Measurements from ENCODE around the gene FUT8.

The FUT8 gene

DNA sequence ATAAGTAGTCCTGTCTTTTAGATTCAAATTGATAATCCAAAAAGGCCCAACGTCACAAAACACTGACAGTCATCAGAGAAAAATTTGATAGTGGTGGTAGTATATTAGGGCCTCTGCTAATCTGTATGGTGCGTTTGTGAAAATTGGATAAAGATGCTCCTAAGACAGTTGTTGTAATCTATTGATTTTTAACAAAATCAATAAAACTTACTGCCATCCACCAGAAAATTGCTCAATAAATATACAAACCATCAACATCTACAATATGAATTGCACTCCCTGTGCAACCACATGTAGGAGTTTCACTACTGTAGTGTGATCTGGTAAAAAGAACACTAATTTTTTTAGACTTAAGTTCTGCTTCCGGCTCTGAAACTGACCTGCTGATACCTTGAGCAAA lies 336.8 kb downstream of the FUT8 start:
- H3K4me3 ChIP-seq (ENCODE audit: low read length in 2 of 2) = no peak overlapping the region
- H3K23ac ChIP-seq (ENCODE audit: low read depth, low read length, poor library complexity) = no peak overlapping the region
- H2AFZ ChIP-seq (ENCODE audit: low read length) = no peak overlapping the region
- H3K27me3 ChIP-seq (ENCODE audit: control insufficient read depth in 3 of 3, insufficient read depth in 3 of 3, low read depth in 1 of 3, low read length in 3 of 3) = no peaks in the 10 kb centered on the region
- DNase-seq (ENCODE audit: low spot score) = no peak
- H2BK5ac ChIP-seq (ENCODE audit: low read length) = no peak overlapping the region
- no peaks in the 10 kb centered on the region for H3K36me3 ChIP-seq (replicated peaks in 1 of 2; ENCODE audit: control insufficient read depth in 2 of 2, insufficient read depth in 2 of 2, low read length in 2 of 2)
- H2BK12ac ChIP-seq (ENCODE audit: low read length) = no peak overlapping the region
- H3K4ac ChIP-seq (ENCODE audit: low read length) = no peak overlapping the region
- H4K91ac ChIP-seq (ENCODE audit: low read depth, low read length, poor library complexity) = no peak overlapping the region
- no peak overlapping the region for H3K18ac ChIP-seq (ENCODE audit: low read length)
- H3K14ac ChIP-seq (ENCODE audit: low read length) = no peak overlapping the region
- no peak overlapping the region for H3K27ac ChIP-seq (replicated peaks; ENCODE audit: low read length)
- H3K9me3 ChIP-seq (replicated peaks in 1 of 2; ENCODE audit: control insufficient read depth in 2 of 2, insufficient read depth in 1 of 2, low read depth in 1 of 2, low read length in 2 of 2) = no peaks in the 10 kb centered on the region
- H2BK15ac ChIP-seq (ENCODE audit: low read length) = no peak overlapping the region
- H3K9ac ChIP-seq (ENCODE audit: low read depth, low read length, poor library complexity) = no peak overlapping the region
- no peak overlapping the region for H2BK120ac ChIP-seq (ENCODE audit: low read depth, low read length)
- no peak overlapping the region for H3K4me2 ChIP-seq (ENCODE audit: insufficient read depth, low read length, poor library complexity, severe bottlenecking)
- no peaks in the 10 kb centered on the region for H3K79me1 ChIP-seq (ENCODE audit: low read depth, low read length)
- no CpG with 5 or more reads among the region's 3 CpGs for whole genome bisulfite sequencing, 2 donors (ENCODE audit: extremely low coverage in 2 of 2, insufficient read length in 2 of 2, insufficient replicate concordance in 1 of 2)
- H2AK5ac ChIP-seq (ENCODE audit: low read depth, low read length) = no peak overlapping the region
- H3K4me1 ChIP-seq (ENCODE audit: control insufficient read depth in 2 of 2, insufficient read depth in 1 of 2, low read depth in 1 of 2, low read length in 2 of 2) = peaks cover 0 to 5% of the 10 kb centered on the region in 2 donors
- no peak overlapping the region for H4K8ac ChIP-seq (ENCODE audit: low read depth, low read length)

DNA sequence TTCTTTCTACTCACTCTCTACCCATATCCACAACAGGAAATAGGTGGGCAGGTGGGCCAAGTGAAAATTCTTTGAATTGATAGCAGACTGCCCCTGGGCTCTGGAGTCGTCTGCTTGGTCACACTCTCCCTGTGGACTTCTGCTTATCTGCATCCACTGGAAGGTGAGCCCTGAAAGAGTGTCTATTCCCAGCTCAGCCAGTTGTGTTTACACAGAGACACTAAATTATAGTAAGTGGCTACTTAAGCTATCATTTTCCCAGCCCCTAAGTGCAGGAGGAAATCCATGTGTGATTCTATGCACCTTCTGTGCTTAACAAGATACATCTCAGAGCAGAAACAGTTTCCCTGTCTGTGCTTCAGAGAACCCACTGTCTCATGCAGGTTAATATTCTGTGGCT lies 338.4 kb downstream of the FUT8 start:
- WGBS, 2 donors (ENCODE audit: extremely low coverage in 2 of 2, insufficient read length in 2 of 2, insufficient replicate concordance in 1 of 2) = no CpG with 5 or more reads among the region's 1 CpG
- no peak overlapping the region for H3K9ac ChIP-seq (ENCODE audit: low read depth, low read length, poor library complexity)
- H3K4me3 ChIP-seq (ENCODE audit: low read length in 2 of 2) = no peak overlapping the region
- no peaks in the 10 kb centered on the region for H3K9me3 ChIP-seq (replicated peaks in 1 of 2; ENCODE audit: control insufficient read depth in 2 of 2, insufficient read depth in 1 of 2, low read depth in 1 of 2, low read length in 2 of 2)
- no peak overlapping the region for H3K27ac ChIP-seq (replicated peaks; ENCODE audit: low read length)
- H3K4me2 ChIP-seq (ENCODE audit: insufficient read depth, low read length, poor library complexity, severe bottlenecking) = no peak overlapping the region
- no peak overlapping the region for H4K8ac ChIP-seq (ENCODE audit: low read depth, low read length)
- no peak for DNase-seq (ENCODE audit: low spot score)
- H2BK12ac ChIP-seq (ENCODE audit: low read length) = no peak overlapping the region
- no peaks in the 10 kb centered on the region for H3K27me3 ChIP-seq (ENCODE audit: control insufficient read depth in 3 of 3, insufficient read depth in 3 of 3, low read depth in 1 of 3, low read length in 3 of 3)
- no peaks in the 10 kb centered on the region for H3K36me3 ChIP-seq (replicated peaks in 1 of 2; ENCODE audit: control insufficient read depth in 2 of 2, insufficient read depth in 2 of 2, low read length in 2 of 2)
- no peak overlapping the region for H2AK5ac ChIP-seq (ENCODE audit: low read depth, low read length)
- H2AFZ ChIP-seq (ENCODE audit: low read length) = peak overlapping the region; percentile 9
- no peak overlapping the region for H3K14ac ChIP-seq (ENCODE audit: low read length)
- H2BK120ac ChIP-seq (ENCODE audit: low read depth, low read length) = no peak overlapping the region
- no peak overlapping the region for H2BK15ac ChIP-seq (ENCODE audit: low read length)
- no peak overlapping the region for H2BK5ac ChIP-seq (ENCODE audit: low read length)
- no peak overlapping the region for H3K18ac ChIP-seq (ENCODE audit: low read length)
- no peaks in the 10 kb centered on the region for H3K79me1 ChIP-seq (ENCODE audit: low read depth, low read length)
- H4K91ac ChIP-seq (ENCODE audit: low read depth, low read length, poor library complexity) = no peak overlapping the region
- H3K4ac ChIP-seq (ENCODE audit: low read length) = no peak overlapping the region
- H3K23ac ChIP-seq (ENCODE audit: low read depth, low read length, poor library complexity) = no peak overlapping the region
- peaks cover 0 to 3% of the 10 kb centered on the region in 2 donors for H3K4me1 ChIP-seq (ENCODE audit: control insufficient read depth in 2 of 2, insufficient read depth in 1 of 2, low read depth in 1 of 2, low read length in 2 of 2)

DNA sequence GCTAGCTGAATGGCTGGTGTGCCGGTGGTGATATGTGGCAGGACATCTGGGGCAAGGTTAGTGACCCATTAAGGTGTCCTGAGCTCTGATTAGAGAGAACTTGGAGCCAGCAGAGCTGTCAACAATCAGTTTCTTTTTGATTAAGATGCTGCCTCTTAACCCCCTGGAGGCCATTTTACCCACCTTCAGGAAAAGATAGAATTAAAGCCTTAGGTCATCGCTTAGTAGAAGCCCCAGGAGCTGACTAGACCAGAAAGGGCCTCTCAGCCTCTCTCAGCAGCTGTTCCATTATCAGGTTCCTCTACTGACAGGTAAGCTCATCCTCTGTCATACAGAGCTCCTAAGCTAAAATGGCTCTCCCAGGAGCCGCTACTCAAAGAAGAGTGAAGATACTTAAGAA lies 339.0 kb downstream of the FUT8 start:
- no peaks in the 10 kb centered on the region for H3K27me3 ChIP-seq (ENCODE audit: control insufficient read depth in 3 of 3, insufficient read depth in 3 of 3, low read depth in 1 of 3, low read length in 3 of 3)
- H3K23ac ChIP-seq (ENCODE audit: low read depth, low read length, poor library complexity) = no peak overlapping the region
- DNase-seq (ENCODE audit: low spot score) = no peak
- H3K9me3 ChIP-seq (replicated peaks in 1 of 2; ENCODE audit: control insufficient read depth in 2 of 2, insufficient read depth in 1 of 2, low read depth in 1 of 2, low read length in 2 of 2) = no peaks in the 10 kb centered on the region
- no peak overlapping the region for H4K91ac ChIP-seq (ENCODE audit: low read depth, low read length, poor library complexity)
- H2AFZ ChIP-seq (ENCODE audit: low read length) = peak overlapping the region; percentile 9
- H3K36me3 ChIP-seq (replicated peaks in 1 of 2; ENCODE audit: control insufficient read depth in 2 of 2, insufficient read depth in 2 of 2, low read length in 2 of 2) = no peaks in the 10 kb centered on the region
- no peak overlapping the region for H3K9ac ChIP-seq (ENCODE audit: low read depth, low read length, poor library complexity)
- H4K8ac ChIP-seq (ENCODE audit: low read depth, low read length) = no peak overlapping the region
- no peak overlapping the region for H3K4ac ChIP-seq (ENCODE audit: low read length)
- peaks cover 0 to 1% of the 10 kb centered on the region in 2 donors for H3K4me1 ChIP-seq (ENCODE audit: control insufficient read depth in 2 of 2, insufficient read depth in 1 of 2, low read depth in 1 of 2, low read length in 2 of 2)
- H2BK120ac ChIP-seq (ENCODE audit: low read depth, low read length) = no peak overlapping the region
- H3K14ac ChIP-seq (ENCODE audit: low read length) = no peak overlapping the region
- no peak overlapping the region for H2BK12ac ChIP-seq (ENCODE audit: low read length)
- no peaks in the 10 kb centered on the region for H3K79me1 ChIP-seq (ENCODE audit: low read depth, low read length)
- no peak overlapping the region for H2AK5ac ChIP-seq (ENCODE audit: low read depth, low read length)
- no peak overlapping the region for H3K4me2 ChIP-seq (ENCODE audit: insufficient read depth, low read length, poor library complexity, severe bottlenecking)
- no peak overlapping the region for H2BK5ac ChIP-seq (ENCODE audit: low read length)
- no peak overlapping the region for H3K4me3 ChIP-seq (ENCODE audit: low read length in 2 of 2)
- no peak overlapping the region for H3K18ac ChIP-seq (ENCODE audit: low read length)
- H2BK15ac ChIP-seq (ENCODE audit: low read length) = no peak overlapping the region
- WGBS, 2 donors (ENCODE audit: extremely low coverage in 2 of 2, insufficient read length in 2 of 2, insufficient replicate concordance in 1 of 2) = no CpG with 5 or more reads among the region's 3 CpGs
- H3K27ac ChIP-seq (replicated peaks; ENCODE audit: low read length) = no peak overlapping the region

DNA sequence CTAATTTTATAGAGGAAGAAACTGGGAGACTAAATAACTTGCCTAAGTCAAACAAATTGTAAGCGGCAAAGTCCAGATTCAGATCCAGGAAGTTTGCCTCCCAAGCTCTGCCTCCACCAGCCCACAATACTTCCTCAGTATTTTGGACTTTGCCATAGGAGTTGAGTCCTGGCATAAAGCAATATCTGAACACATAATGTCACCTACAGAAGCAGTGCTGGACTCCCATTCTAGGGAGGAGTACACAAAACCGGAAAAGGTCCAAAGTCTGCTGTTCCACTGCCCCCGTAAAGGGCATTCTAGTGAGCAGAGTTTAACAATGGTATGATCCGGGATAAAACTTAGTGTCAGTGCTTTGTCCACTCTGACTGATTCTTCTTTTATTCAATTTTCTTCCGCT lies 340.5 kb downstream of the FUT8 start:
- Histone ChIP-seq H3K36me3 (replicated peaks in 1 of 2; ENCODE audit: control insufficient read depth in 2 of 2, insufficient read depth in 2 of 2, low read length in 2 of 2) (no peaks in the 10 kb centered on the region), H2BK5ac (ENCODE audit: low read length) (no peak overlapping the region), H3K4me2 (ENCODE audit: insufficient read depth, low read length, poor library complexity, severe bottlenecking) (no peak overlapping the region), H2BK12ac (ENCODE audit: low read length) (no peak overlapping the region), H2BK120ac (ENCODE audit: low read depth, low read length) (no peak overlapping the region), H3K9ac (ENCODE audit: low read depth, low read length, poor library complexity) (no peak overlapping the region), H2BK15ac (ENCODE audit: low read length) (no peak overlapping the region), H3K9me3 (replicated peaks in 1 of 2; ENCODE audit: control insufficient read depth in 2 of 2, insufficient read depth in 1 of 2, low read depth in 1 of 2, low read length in 2 of 2) (no peaks in the 10 kb centered on the region), H3K4me1 (ENCODE audit: control insufficient read depth in 2 of 2, insufficient read depth in 1 of 2, low read depth in 1 of 2, low read length in 2 of 2) (peaks cover 0 to 1% of the 10 kb centered on the region in 2 donors), H3K79me1 (ENCODE audit: low read depth, low read length) (no peaks in the 10 kb centered on the region), H3K18ac (ENCODE audit: low read length) (no peak overlapping the region), H3K4me3 (ENCODE audit: low read length in 2 of 2) (no peak overlapping the region), H3K4ac (ENCODE audit: low read length) (no peak overlapping the region), H2AK5ac (ENCODE audit: low read depth, low read length) (no peak overlapping the region), H3K27me3 (ENCODE audit: control insufficient read depth in 3 of 3, insufficient read depth in 3 of 3, low read depth in 1 of 3, low read length in 3 of 3) (no peaks in the 10 kb centered on the region), H3K23ac (ENCODE audit: low read depth, low read length, poor library complexity) (no peak overlapping the region), H4K91ac (ENCODE audit: low read depth, low read length, poor library complexity) (no peak overlapping the region), H3K27ac (replicated peaks; ENCODE audit: low read length) (no peak overlapping the region), H3K14ac (ENCODE audit: low read length) (no peak overlapping the region), H2AFZ (ENCODE audit: low read length) (no peak overlapping the region), H4K8ac (ENCODE audit: low read depth, low read length) (no peak overlapping the region)
- no CpG with 5 or more reads among the region's 5 CpGs for WGBS, 2 donors (ENCODE audit: extremely low coverage in 2 of 2, insufficient read length in 2 of 2, insufficient replicate concordance in 1 of 2)
- no peak for DNase-seq (ENCODE audit: low spot score)

Data from neuronal stem cell (in vitro differentiated cells).